H1 (cell line): ENCODE results near the gene FAM204A. TPM values are rescaled to one million over a fixed set of nuclear protein-coding genes. Genes with fewer than 3 reads are reported as not detected.

Source experiments
- CTCF ChIA-PET: fragments of 300-600 bp; sonication (Branson Sonifier 250); formaldehyde crosslinking; loops from one replicate; lab custom pipeline; 2021; ENCODE audit not compliant: partially characterized antibody; lab: Charles Lee
- POLR2A ChIA-PET: fragments of 300-600 bp; sonication (Branson Sonifier 250); formaldehyde crosslinking; loops from one replicate; lab custom pipeline; 2021; ENCODE audit warnings: inconsistent platforms; ENCODE audit not compliant: partially characterized antibody; lab: Charles Lee
- DNase-seq, 2 experiments: peaks; one replicate each; pipeline versions ENCODE4 v3.0.0 to v3.0.0-alpha.2; 2010 to 2022; ENCODE audit warnings: low spot score in 2 of 2, low read depth in 1 of 2, mixed read lengths in 1 of 2
- FAIRE-seq: peaks from 2 replicates; lab custom pipeline; 2011; peaks lifted over from hg19 to GRCh38; lab: Jason Lieb, UNC
- H2AFZ ChIP-seq: 2 replicates; pipeline ENCODE4 v1.8.1; 2012; ENCODE audit warnings: low read length, inconsistent platforms
- H2AK5ac ChIP-seq: 2 replicates; pipeline ENCODE4 v1.6.1; 2013; ENCODE audit warnings: low read depth, low read length
- H2BK120ac ChIP-seq: replicated peaks from 2 replicates; pipeline ENCODE3; 2013; ENCODE audit warnings: low read depth, low read length, inconsistent platforms
- H2BK12ac ChIP-seq: 2 replicates; pipeline ENCODE4 v1.6.1; 2013; ENCODE audit warnings: low read depth, low read length
- H2BK15ac ChIP-seq: 2 replicates; pipeline ENCODE4 v1.6.1; 2013; ENCODE audit warnings: low read length
- H2BK20ac ChIP-seq: 2 replicates; pipeline ENCODE4 v1.6.1; 2013; ENCODE audit warnings: low read length
- H2BK5ac ChIP-seq: 2 replicates; pipeline ENCODE4 v1.6.1; 2013; ENCODE audit warnings: low read depth, low read length
- H3K14ac ChIP-seq: 2 replicates; pipeline ENCODE4 v1.6.1; 2013; ENCODE audit warnings: inconsistent platforms; ENCODE audit not compliant: insufficient read length
- H3K18ac ChIP-seq: 2 replicates; pipeline ENCODE4 v1.6.1; 2013; ENCODE audit warnings: low read length; ENCODE audit errors: extremely low read depth
- H3K23ac ChIP-seq: 2 replicates; pipeline ENCODE4 v1.6.1; 2013; ENCODE audit warnings: inconsistent platforms; ENCODE audit not compliant: insufficient read length
- H3K23me2 ChIP-seq: 2 replicates; pipeline ENCODE4 v1.6.1; 2013; ENCODE audit warnings: low read depth, low read length
- H3K27ac ChIP-seq: 2 replicates; pipeline ENCODE4 v1.6.1; 2011; ENCODE audit warnings: low read depth, low read length, inconsistent platforms
- H3K27me3 ChIP-seq, 4 experiments: replicated peaks in 1 of 4; 1 replicate in 1 of 4; 2 replicates in 3 of 4; pipeline versions ENCODE4 v1.6.1 to v1.8.1; 2011 to 2013; ENCODE audit warnings: low read length in 3 of 4, mild to moderate bottlenecking in 3 of 4, inconsistent platforms in 2 of 4, mixed read lengths in 2 of 4, moderate library complexity in 1 of 4; ENCODE audit not compliant: control insufficient read depth in 3 of 4, insufficient read depth in 3 of 4; ENCODE audit errors: extremely low read depth in 1 of 4
- H3K36me3 ChIP-seq, 4 experiments: 2 replicates each; pipeline versions ENCODE4 v1.6.1 to v1.8.1; 2011 to 2013; ENCODE audit warnings: mild to moderate bottlenecking in 4 of 4, low read length in 3 of 4, moderate library complexity in 2 of 4, control low read depth in 1 of 4, inconsistent platforms in 1 of 4; ENCODE audit not compliant: insufficient read depth in 4 of 4, control insufficient read depth in 2 of 4
- H3K4ac ChIP-seq: replicated peaks from 2 replicates; pipeline ENCODE3; 2013; ENCODE audit warnings: low read length, low read depth, mixed read lengths, inconsistent platforms; ENCODE audit not compliant: insufficient read length
- H3K4me1 ChIP-seq, 4 experiments: replicated peaks in 1 of 4; 1 replicate in 1 of 4; 2 replicates in 3 of 4; pipeline versions ENCODE4 v1.6.1 to v1.8.1; 2011 to 2013; ENCODE audit warnings: low read length in 3 of 4, inconsistent platforms in 2 of 4, mixed read lengths in 1 of 4; ENCODE audit not compliant: insufficient read depth in 4 of 4, control insufficient read depth in 3 of 4
- H3K4me2 ChIP-seq, 2 experiments: 2 replicates each; pipeline versions ENCODE4 v1.6.1 to v1.8.1; 2011 to 2013; ENCODE audit warnings: low read depth in 2 of 2, low read length in 2 of 2, control low read depth in 1 of 2, inconsistent platforms in 1 of 2, mild to moderate bottlenecking in 1 of 2; ENCODE audit not compliant: insufficient read depth in 1 of 2
- H3K4me3 ChIP-seq, 4 experiments: fragments of 200-600, 300-600 bp in 1 of 4; sonication (generic), shearing (Covaris generic), sonication (Bioruptor Twin) in 1 of 4; 2 replicates each; pipeline versions ENCODE4 v1.5.1 to v1.8.1; 2011 to 2016; ENCODE audit warnings: low read length in 4 of 4, low read depth in 3 of 4, control low read depth in 2 of 4, inconsistent platforms in 2 of 4, mild to moderate bottlenecking in 2 of 4, mixed read lengths in 1 of 4, moderate library complexity in 1 of 4; ENCODE audit not compliant: insufficient read depth in 2 of 4; ENCODE audit errors: extremely low read depth in 1 of 4
- H3K56ac ChIP-seq: replicated peaks from 2 replicates; pipeline ENCODE3; 2013; ENCODE audit warnings: low read depth, mild to moderate bottlenecking, mixed read lengths, low read length, inconsistent platforms; ENCODE audit not compliant: insufficient read length
- H3K79me1 ChIP-seq: 2 replicates; pipeline ENCODE4 v1.6.1; 2013; ENCODE audit warnings: low read depth, low read length, control low read depth
- H3K79me2 ChIP-seq, 2 experiments: 2 replicates each; pipeline versions ENCODE4 v1.6.1 to v1.8.1; 2012 to 2013; ENCODE audit warnings: low read length in 2 of 2, mild to moderate bottlenecking in 2 of 2, inconsistent platforms in 1 of 2; ENCODE audit not compliant: insufficient read depth in 2 of 2, control insufficient read depth in 1 of 2
- H3K9ac ChIP-seq, 4 experiments: replicated peaks in 1 of 4; 1 replicate in 1 of 4; 2 replicates in 3 of 4; pipeline versions ENCODE4 v1.6.1 to v1.8.1; 2011 to 2013; ENCODE audit warnings: low read depth in 3 of 4, low read length in 3 of 4, control low read depth in 2 of 4, mild to moderate bottlenecking in 2 of 4, moderate library complexity in 2 of 4, inconsistent platforms in 1 of 4; ENCODE audit errors: extremely low read depth in 1 of 4
- H3K9me3 ChIP-seq, 2 experiments: 2 replicates each; pipeline versions ENCODE4 v1.6.1 to v1.8.1; 2012 to 2013; ENCODE audit warnings: mild to moderate bottlenecking in 2 of 2, moderate library complexity in 2 of 2, control low read depth in 1 of 2, inconsistent platforms in 1 of 2, low read depth in 1 of 2, low read length in 1 of 2, mixed read lengths in 1 of 2; ENCODE audit not compliant: insufficient read depth in 2 of 2
- H4K20me1 ChIP-seq, 2 experiments: replicated peaks in 1 of 2; 2 replicates each; pipeline versions ENCODE3 to v1.8.1; 2011 to 2013; ENCODE audit warnings: inconsistent platforms in 2 of 2, low read length in 2 of 2, mild to moderate bottlenecking in 1 of 2; ENCODE audit not compliant: insufficient read depth in 2 of 2, control insufficient read depth in 1 of 2
- H4K5ac ChIP-seq: 2 replicates; pipeline ENCODE4 v1.6.1; 2013; ENCODE audit warnings: low read length, low read depth, mixed read lengths, inconsistent platforms; ENCODE audit not compliant: insufficient read length
- H4K8ac ChIP-seq: 2 replicates; pipeline ENCODE4 v1.8.0; 2013; ENCODE audit warnings: mild to moderate bottlenecking, moderate library complexity, low read length, inconsistent platforms; ENCODE audit not compliant: insufficient read depth; ENCODE audit errors: extremely low read depth
- H4K91ac ChIP-seq: replicated peaks from 2 replicates; pipeline ENCODE3; 2013; ENCODE audit warnings: low read length, mixed read lengths, inconsistent platforms; ENCODE audit not compliant: insufficient read length
- CTBP2 ChIP-seq: IDR thresholded peaks from 2 replicates; pipeline ENCODE4 v1.7.0; 2011; ENCODE audit warnings: borderline replicate concordance, mild to moderate bottlenecking, moderate library complexity, mixed read lengths, low read length; ENCODE audit not compliant: insufficient read depth, insufficient read length
- EGR1 ChIP-seq: IDR thresholded peaks from 2 replicates; pipeline ENCODE4 v1.6.1; 2011; ENCODE audit warnings: low read depth, low read length, borderline replicate concordance
- EZH2 ChIP-seq: fragments of 200-600 bp; sonication (generic); IDR thresholded peaks from 2 replicates; pipeline ENCODE4 v1.7.1; 2012; ENCODE audit warnings: low read depth, mild to moderate bottlenecking, moderate library complexity, low read length, inconsistent platforms; ENCODE audit not compliant: severe bottlenecking
- HDAC2 ChIP-seq, 2 experiments: fragments of 300-600 bp in 1 of 2; sonication (generic) in 1 of 2; IDR thresholded peaks; 2 replicates each; pipeline ENCODE4 v1.6.1; 2011 to 2012; ENCODE audit warnings: low read depth in 2 of 2, low read length in 2 of 2, mild to moderate bottlenecking in 2 of 2, moderate library complexity in 2 of 2, borderline replicate concordance in 1 of 2, inconsistent platforms in 1 of 2
- NRF1 ChIP-seq: IDR thresholded peaks from 2 replicates; pipeline ENCODE4 v1.6.1; 2011; ENCODE audit warnings: mild to moderate bottlenecking, low read depth, low read length, improper control_type of control experiment
- POLR2AphosphoS5 ChIP-seq: IDR thresholded peaks from 2 replicates; pipeline ENCODE4 v1.6.1; 2011; ENCODE audit warnings: low read depth, low read length
- RFX5 ChIP-seq: IDR thresholded peaks from 2 replicates; pipeline ENCODE4 v1.6.1; 2011; ENCODE audit warnings: low read depth, low read length, improper control_type of control experiment, borderline replicate concordance
- RNF2 ChIP-seq: fragments of 200-900, 300-1000 bp; sonication (generic); IDR thresholded peaks from 2 replicates; pipeline ENCODE4 v1.7.1; 2016; ENCODE audit warnings: borderline replicate concordance, low read depth, mild to moderate bottlenecking, antibody characterized with exemption, low read length; ENCODE audit not compliant: poor library complexity, severe bottlenecking; ENCODE audit errors: missing control alignments
- ZNF274 ChIP-seq: IDR thresholded peaks from 2 replicates; pipeline ENCODE4 v1.7.0; 2012; ENCODE audit warnings: low read length, borderline replicate concordance; ENCODE audit errors: extremely low read depth
- WGBS, 2 experiments: shearing (Covaris generic) in 1 of 2; methylation state at CpG; one replicate each; pipeline versions ENCODE4 v1.1.6 to v1.1.7; 2013 to 2015; ENCODE audit warnings: low lambda C conversion rate in 2 of 2, mixed read lengths in 2 of 2, inconsistent platforms in 1 of 2, low coverage in 1 of 2, missing lambda C conversion rate in 1 of 2; ENCODE audit not compliant: insufficient replicate concordance in 2 of 2, insufficient coverage in 1 of 2, insufficient read length in 1 of 2; ENCODE audit errors: extremely low coverage in 1 of 2, missing lambda C conversion rate in 1 of 2; 5-methylcytosine and 5-hydroxymethylcytosine counted together
- polyA plus RNA-seq, 7 experiments: library from polyadenylated mRNA; depleted of rRNA in 3 of 7; stranded (reverse) in 5 of 7; unstranded in 2 of 7; fragments of >200 nt in 5 of 7; fragments of 200-250 nt in 2 of 7; gene quantifications; 1 replicate in 5 of 7; 2 replicates in 1 of 7; 4 replicates in 1 of 7; pipeline versions ENCODE4 v1.2.1 to v1.2.3, GENCODE V29; 2011 to 2013; ENCODE audit warnings: missing spikeins in 2 of 7, mixed read lengths in 2 of 7
- total RNA-seq: library from RNA; stranded (reverse); fragmentation: NEBNext Ultra II Directional; extraction: Animal tissue kit (Norgen Biotek cat#: 25700); gene quantifications from 2 replicates; pipeline ENCODE4 v1.2.1, GENCODE V29; 2021
- TF ChIP-seq, protein P1 (sequence below): IDR thresholded peaks from 2 replicates; pipeline ENCODE4 v1.6.1; 2012; ENCODE audit warnings: low read length, inconsistent platforms

Gene FAM204A
- total and polyA plus RNA-seq, 2 of the 8 experiments (the other 6 are each of a cell fraction or from before 2014, with no cell fraction given), result 4.9 to 37.4 TPM

DNA sequence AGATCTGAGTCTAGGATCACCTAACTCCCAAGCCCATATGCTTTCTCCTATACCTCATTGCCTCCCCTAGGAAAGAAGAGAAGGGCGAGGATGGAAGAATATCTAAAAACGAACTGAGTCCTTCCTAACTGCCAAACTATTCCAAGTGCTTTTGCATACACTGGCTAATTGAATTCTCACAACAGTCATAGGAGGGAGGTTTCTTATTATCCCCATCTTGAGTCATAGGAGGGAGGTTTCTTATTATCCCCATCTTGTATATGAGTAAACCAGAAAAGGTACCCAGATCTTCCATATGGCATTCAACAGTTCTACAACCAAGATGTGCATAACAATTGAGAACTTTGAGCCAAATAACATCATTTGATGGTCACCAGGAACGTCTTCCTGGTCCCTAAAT, 13.1 kb upstream of the FAM204A start:
- Histone ChIP-seq H3K4me3 (no peak overlapping the region), H2BK5ac (no peak overlapping the region), H3K9ac (no peak overlapping the region), H2BK15ac (no peak overlapping the region), H3K4me1 (peaks cover 0 to 2% (median 0%) of the 10 kb centered on the region in 4 experiments; a peak in 1 of 7 replicates), H3K4me2 (no peak overlapping the region), H3K79me1 (no peaks in the 10 kb centered on the region), H4K5ac (no peak overlapping the region), H3K18ac (no peak overlapping the region), H2AFZ (no peak overlapping the region), H3K56ac (no peak overlapping the region), H3K4ac (no peak overlapping the region), H3K36me3 (no peaks in the 10 kb centered on the region), H3K27ac (no peak overlapping the region), H2BK12ac (no peak overlapping the region), H3K27me3 (no peaks in the 10 kb centered on the region; a peak in 1 of 7 replicates), H3K9me3 (no peaks in the 10 kb centered on the region), H2BK20ac (no peak overlapping the region), H3K23me2 (peaks cover 2% of the 10 kb centered on the region; the same call in 1 of the 2 replicates), H3K23ac (no peak overlapping the region), H3K14ac (no peak overlapping the region), H2BK120ac (no peak overlapping the region), H4K20me1 (no peaks in the 10 kb centered on the region), H2AK5ac (no peak overlapping the region), H4K8ac (no peak overlapping the region), H4K91ac (no peak overlapping the region), H3K79me2 (no peaks in the 10 kb centered on the region)
- no peak for DNase-seq
- 89% methylated on average over 3 of the region's 3 CpGs; no CpG with 5 or more reads in 1 of the 2 experiments for WGBS, 2 experiments
- no peak for FAIRE-seq
- ChIA-PET POLR2A (no interaction called here), CTCF (interaction anchor here (1.2 to 1.7 kb wide), 2 partner anchors 13 to 81 kb away, joined by 3 to 4 read pairs; partner anchors contain the start of gene FAM204A)
- TF ChIP-seq CTBP2, result no peak
- TF ChIP-seq RNF2, result no peak
- TF ChIP-seq RFX5, result no peak
- no peak for TF ChIP-seq EGR1
- no peak for TF ChIP-seq HDAC2 (IDR thresholded peaks at IDR 0.05; ENCODE audit: borderline replicate concordance in 1 of 2, low read depth in 2 of 2, low read length in 2 of 2)
- no peak for TF ChIP-seq EZH2
- no peak for TF ChIP-seq ZNF274
- no peak for TF ChIP-seq NRF1
- TF ChIP-seq, protein P1, sequence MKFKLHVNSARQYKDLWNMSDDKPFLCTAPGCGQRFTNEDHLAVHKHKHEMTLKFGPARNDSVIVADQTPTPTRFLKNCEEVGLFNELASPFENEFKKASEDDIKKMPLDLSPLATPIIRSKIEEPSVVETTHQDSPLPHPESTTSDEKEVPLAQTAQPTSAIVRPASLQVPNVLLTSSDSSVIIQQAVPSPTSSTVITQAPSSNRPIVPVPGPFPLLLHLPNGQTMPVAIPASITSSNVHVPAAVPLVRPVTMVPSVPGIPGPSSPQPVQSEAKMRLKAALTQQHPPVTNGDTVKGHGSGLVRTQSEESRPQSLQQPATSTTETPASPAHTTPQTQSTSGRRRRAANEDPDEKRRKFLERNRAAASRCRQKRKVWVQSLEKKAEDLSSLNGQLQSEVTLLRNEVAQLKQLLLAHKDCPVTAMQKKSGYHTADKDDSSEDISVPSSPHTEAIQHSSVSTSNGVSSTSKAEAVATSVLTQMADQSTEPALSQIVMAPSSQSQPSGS, result no peak
- no peak for TF ChIP-seq POLR2AphosphoS5
